HG02642 (cell line): ENCODE results near the gene ZNF784.
A peak's percentile ranks its signal among the peaks of the same experiment; 100 is the strongest.

Experiments used
- ATAC-seq: cut with Tn5 transposase; IDR thresholded peaks from one replicate; pipeline ENCODE4 v1.9.1; 2021; ENCODE audit warnings: mild to moderate bottlenecking; ENCODE audit not compliant: unreplicated experiment, poor library complexity

Gene ZNF784

GRCh38 chr19:55656988-55657747 lies 32.8 kb upstream of the ZNF784 start:
- ATAC-seq = no peak

GRCh38 chr19:55656552-55656951 lies 32.2 kb upstream of the ZNF784 start:
- no peak for ATAC-seq

GRCh38 chr19:55655648-55656040 lies 31.3 kb upstream of the ZNF784 start:
- no peak for ATAC-seq

- ATAC-seq = peak; percentile 43
Observed at GRCh38 chr19:55654868-55655647, 30.7 kb upstream of the ZNF784 start, which contains the start of gene U2AF2. Gene U2AF2 (plus strand): TSS chr19:55655035. CDS start chr19:55655105, 70 bp downstream.

GRCh38 chr19:55654323-55654867 lies 30.0 kb upstream of the ZNF784 start:
- peak; percentile 61 for ATAC-seq

- ATAC-seq = peak; percentile 46
Observed at GRCh38 chr19:55653651-55654322, 29.4 kb upstream of the ZNF784 start.

- no peak for ATAC-seq
Observed at GRCh38 chr19:55652311-55653128, 28.2 kb upstream of the ZNF784 start.

- ATAC-seq = no peak
Observed at GRCh38 chr19:55651236-55651635, 26.9 kb upstream of the ZNF784 start.

- ATAC-seq = no peak
Observed at GRCh38 chr19:55650602-55651230, 26.4 kb upstream of the ZNF784 start.

GRCh38 chr19:55650126-55650557 lies 25.8 kb upstream of the ZNF784 start:
- ATAC-seq = no peak

- ATAC-seq = no peak
Observed at GRCh38 chr19:55649268-55650125, 25.1 kb upstream of the ZNF784 start.

GRCh38 chr19:55648585-55649267 lies 24.4 kb upstream of the ZNF784 start:
- ATAC-seq = no peak

- peak; percentile 34 for ATAC-seq
Observed at GRCh38 chr19:55647732-55648584, 23.6 kb upstream of the ZNF784 start, which contains the start of gene CCDC106. Gene CCDC106 (plus strand): TSS chr19:55648212. CDS start chr19:55649047, 835 bp downstream.

- no peak for ATAC-seq
Observed at GRCh38 chr19:55646889-55647731, 22.7 kb upstream of the ZNF784 start.

GRCh38 chr19:55645512-55645881 lies 21.1 kb upstream of the ZNF784 start:
- no peak for ATAC-seq
